DOHH2 (cell line): Measurements from ENCODE around the gene AKT1S1.

Experiments used
- H3F3A ChIP-seq: fragments of 200-600 bp; sonication (generic), shearing (Covaris generic); 2 replicates; pipeline ENCODE4 v1.6.0; 2016; ENCODE audit warnings: antibody characterized with exemption, mild to moderate bottlenecking; ENCODE audit not compliant: control insufficient read depth, insufficient read depth
- H3K27ac ChIP-seq: fragments of 200-600 bp; sonication (generic); 2 replicates; pipeline ENCODE4 v1.5.1; 2014; ENCODE audit warnings: low read depth, mild to moderate bottlenecking, low read length, moderate library complexity
- H3K27me3 ChIP-seq: fragments of 200-600 bp; sonication (generic); 2 replicates; pipeline ENCODE4 v1.6.1; 2014; ENCODE audit warnings: mild to moderate bottlenecking, low read length, mixed read lengths; ENCODE audit not compliant: control insufficient read depth
- H3K36me3 ChIP-seq: fragments of 200-600 bp; sonication (generic); 2 replicates; pipeline ENCODE4 v1.6.1; 2014; ENCODE audit warnings: mild to moderate bottlenecking, low read length, moderate library complexity, mixed read lengths; ENCODE audit not compliant: control insufficient read depth
- H3K4me1 ChIP-seq: fragments of 200-600 bp; sonication (generic); 2 replicates; pipeline ENCODE4 v1.6.1; 2014; ENCODE audit warnings: mild to moderate bottlenecking, low read length, mixed read lengths; ENCODE audit not compliant: control insufficient read depth
- H3K4me2 ChIP-seq: fragments of 200-600 bp; sonication (generic); 2 replicates; pipeline ENCODE4 v1.6.0; 2014; ENCODE audit warnings: mild to moderate bottlenecking, low read length, moderate library complexity
- H3K4me3 ChIP-seq: fragments of 200-600 bp; sonication (generic); 2 replicates; pipeline ENCODE4 v1.5.1; 2014; ENCODE audit warnings: mild to moderate bottlenecking, low read length, mixed read lengths
- H3K79me2 ChIP-seq: fragments of 200-600 bp; sonication (generic); 2 replicates; pipeline ENCODE4 v1.6.1; 2014; ENCODE audit warnings: mild to moderate bottlenecking, low read length, mixed read lengths; ENCODE audit not compliant: control insufficient read depth
- H3K9me2 ChIP-seq: fragments of 200-600 bp; sonication (generic); replicated peaks from 2 replicates; pipeline ENCODE4 v1.6.1; 2014; ENCODE audit warnings: mild to moderate bottlenecking, low read length, mixed read lengths; ENCODE audit not compliant: control insufficient read depth
- H3K9me3 ChIP-seq: fragments of 200-600 bp; sonication (generic); 2 replicates; pipeline ENCODE4 v1.6.1; 2014; ENCODE audit warnings: antibody characterized with exemption, low read length, mixed read lengths; ENCODE audit not compliant: control insufficient read depth, insufficient read depth
- H4K20me1 ChIP-seq: fragments of 200-600 bp; sonication (generic); 2 replicates; pipeline ENCODE4 v1.6.0; 2014; ENCODE audit warnings: low read depth, mild to moderate bottlenecking, antibody characterized with exemption, low read length, moderate library complexity; ENCODE audit not compliant: control insufficient read depth, insufficient read depth
- EZH2phosphoT487 ChIP-seq: fragments of 200-600 bp; sonication (generic); IDR thresholded peaks from 2 replicates; pipeline ENCODE4 v1.6.1; 2017; ENCODE audit warnings: borderline replicate concordance, mild to moderate bottlenecking, antibody characterized with exemption, low read length, moderate library complexity, mixed read lengths
- TF ChIP-seq, protein P1 (sequence below): fragments of 200-600 bp; sonication (generic); IDR thresholded peaks from one replicate; pipeline ENCODE4 v1.5.1; 2014; ENCODE audit warnings: antibody characterized with exemption, mild to moderate bottlenecking, low read depth, low read length; ENCODE audit not compliant: poor library complexity, severe bottlenecking

The AKT1S1 gene

DNA sequence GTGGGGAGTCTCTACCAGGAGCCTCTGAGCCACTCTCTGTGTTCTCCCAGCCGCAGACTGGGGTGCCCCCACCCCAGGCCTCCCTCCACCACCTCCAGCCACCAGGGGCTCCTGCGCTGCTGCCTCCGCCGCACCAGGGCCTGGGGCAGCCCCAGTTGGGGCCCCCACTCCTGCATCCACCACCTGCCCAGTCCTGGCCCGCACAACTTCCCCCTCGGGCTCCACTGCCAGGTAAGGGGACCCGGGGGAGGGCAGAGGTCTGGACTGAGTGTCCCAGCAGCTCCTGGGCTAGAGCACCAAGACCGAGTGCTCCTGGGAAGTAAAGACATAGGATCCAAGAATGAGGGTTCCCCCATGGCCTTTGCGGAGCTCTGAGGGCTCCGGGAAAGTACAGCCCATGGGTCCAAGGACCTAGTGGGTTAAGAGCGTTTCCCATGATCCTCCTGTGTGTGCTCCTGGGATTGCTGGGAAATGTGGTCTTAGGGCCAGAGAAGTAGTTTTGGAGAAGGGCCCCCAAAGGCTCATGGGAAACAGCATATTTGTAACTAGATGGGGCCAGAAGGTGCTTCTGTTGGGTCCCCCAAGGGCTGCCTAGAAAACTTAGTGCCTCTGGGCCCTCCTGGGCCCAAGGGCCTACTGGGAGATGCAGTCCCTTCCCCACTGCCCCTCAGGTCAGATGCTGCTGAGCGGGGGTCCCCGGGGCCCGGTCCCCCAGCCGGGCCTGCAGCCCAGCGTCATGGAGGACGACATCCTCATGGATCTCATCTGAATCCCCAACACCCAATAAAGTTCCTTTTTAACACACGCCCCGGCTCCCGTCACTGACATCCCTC is 40.8 kb downstream of the AKT1S1 start:
- H3K4me1 ChIP-seq: no peaks in the 10 kb centered on the region
- no peak overlapping the region for H3K27ac ChIP-seq
- no peak overlapping the region for H3K4me3 ChIP-seq
- H3K79me2 ChIP-seq: no peaks in the 10 kb centered on the region; the same call in 1 of the 2 replicates
- no peak for TF ChIP-seq EZH2phosphoT487
- TF ChIP-seq, protein P1, sequence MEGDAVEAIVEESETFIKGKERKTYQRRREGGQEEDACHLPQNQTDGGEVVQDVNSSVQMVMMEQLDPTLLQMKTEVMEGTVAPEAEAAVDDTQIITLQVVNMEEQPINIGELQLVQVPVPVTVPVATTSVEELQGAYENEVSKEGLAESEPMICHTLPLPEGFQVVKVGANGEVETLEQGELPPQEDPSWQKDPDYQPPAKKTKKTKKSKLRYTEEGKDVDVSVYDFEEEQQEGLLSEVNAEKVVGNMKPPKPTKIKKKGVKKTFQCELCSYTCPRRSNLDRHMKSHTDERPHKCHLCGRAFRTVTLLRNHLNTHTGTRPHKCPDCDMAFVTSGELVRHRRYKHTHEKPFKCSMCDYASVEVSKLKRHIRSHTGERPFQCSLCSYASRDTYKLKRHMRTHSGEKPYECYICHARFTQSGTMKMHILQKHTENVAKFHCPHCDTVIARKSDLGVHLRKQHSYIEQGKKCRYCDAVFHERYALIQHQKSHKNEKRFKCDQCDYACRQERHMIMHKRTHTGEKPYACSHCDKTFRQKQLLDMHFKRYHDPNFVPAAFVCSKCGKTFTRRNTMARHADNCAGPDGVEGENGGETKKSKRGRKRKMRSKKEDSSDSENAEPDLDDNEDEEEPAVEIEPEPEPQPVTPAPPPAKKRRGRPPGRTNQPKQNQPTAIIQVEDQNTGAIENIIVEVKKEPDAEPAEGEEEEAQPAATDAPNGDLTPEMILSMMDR: no peak
- 0 out of 2 replicates have a peak, but pooled peaks cover 2% of the 10 kb centered on the region for H4K20me1 ChIP-seq
- peaks cover 91% of the 10 kb centered on the region for H3K36me3 ChIP-seq
- H3K9me3 ChIP-seq: no peaks in the 10 kb centered on the region
- 0 out of 2 replicates have a peak, but pooled peaks cover 4% of the 10 kb centered on the region for H3F3A ChIP-seq
- H3K4me2 ChIP-seq: no peak overlapping the region
- no peaks in the 10 kb centered on the region for H3K27me3 ChIP-seq
- no peaks in the 10 kb centered on the region for H3K9me2 ChIP-seq

DNA sequence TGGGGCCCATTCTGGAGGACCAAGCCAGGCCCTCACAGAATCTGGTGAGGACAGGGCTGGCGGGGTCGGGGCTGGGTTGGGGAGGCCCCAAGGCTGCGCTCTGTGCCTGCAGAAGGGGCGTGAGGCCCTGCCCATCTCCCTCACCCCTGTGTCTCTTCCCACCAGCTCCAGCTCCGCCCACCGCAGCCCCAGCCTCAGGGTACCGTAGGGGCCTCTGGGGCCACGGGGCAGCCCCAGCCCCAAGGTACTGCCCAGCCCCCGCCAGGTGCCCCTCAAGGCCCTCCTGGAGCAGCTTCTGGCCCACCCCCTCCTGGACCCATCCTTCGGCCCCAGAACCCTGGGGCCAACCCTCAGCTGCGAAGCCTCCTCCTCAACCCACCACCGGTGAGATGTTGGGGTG is 41.6 kb downstream of the AKT1S1 start:
- H3K4me2 ChIP-seq: no peak overlapping the region
- no peak overlapping the region for H3K4me3 ChIP-seq
- H3K27ac ChIP-seq: no peak overlapping the region
- no peaks in the 10 kb centered on the region for H3K27me3 ChIP-seq
- 0 out of 2 replicates have a peak, but pooled peaks cover 2% of the 10 kb centered on the region for H4K20me1 ChIP-seq
- H3K36me3 ChIP-seq: peaks cover 94% of the 10 kb centered on the region
- no peaks in the 10 kb centered on the region for H3F3A ChIP-seq
- H3K9me3 ChIP-seq: no peaks in the 10 kb centered on the region
- TF ChIP-seq, protein P1: no peak
- TF ChIP-seq EZH2phosphoT487: no peak
- H3K9me2 ChIP-seq: no peaks in the 10 kb centered on the region
- no peaks in the 10 kb centered on the region for H3K4me1 ChIP-seq
- H3K79me2 ChIP-seq: no peaks in the 10 kb centered on the region; the same call in 1 of the 2 replicates

DNA sequence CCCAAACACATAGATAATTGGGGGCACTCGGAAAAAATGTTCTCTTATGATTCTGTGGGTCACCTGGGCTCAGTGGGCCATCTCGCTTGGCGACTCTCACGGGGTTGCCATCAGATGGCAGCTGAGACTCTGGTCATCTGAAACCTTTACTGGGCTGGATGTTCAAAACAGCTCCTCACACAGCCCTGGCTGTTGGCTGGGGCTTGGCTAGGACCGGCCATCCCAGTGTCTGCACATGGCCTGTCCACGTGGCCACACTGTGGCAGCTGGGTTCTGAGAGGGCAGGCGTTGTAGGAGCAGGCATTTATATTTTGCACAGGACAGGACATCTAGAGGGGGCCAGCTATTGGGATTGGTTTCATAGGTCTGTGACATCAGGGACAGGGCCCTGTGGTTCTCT is 43.6 kb downstream of the AKT1S1 start:
- TF ChIP-seq, protein P1: no peak
- no peak for TF ChIP-seq EZH2phosphoT487
- H3K9me3 ChIP-seq: no peaks in the 10 kb centered on the region
- peaks cover 9% of the 10 kb centered on the region for H3K79me2 ChIP-seq
- H3K27ac ChIP-seq: no peak overlapping the region
- H3F3A ChIP-seq: no peaks in the 10 kb centered on the region
- no peaks in the 10 kb centered on the region for H3K4me1 ChIP-seq
- H3K36me3 ChIP-seq: peaks cover 95% of the 10 kb centered on the region
- H3K4me3 ChIP-seq: no peak overlapping the region
- no peak overlapping the region for H3K4me2 ChIP-seq
- H3K9me2 ChIP-seq: no peaks in the 10 kb centered on the region
- H4K20me1 ChIP-seq: 0 out of 2 replicates have a peak, but pooled peaks cover 2% of the 10 kb centered on the region
- H3K27me3 ChIP-seq: no peaks in the 10 kb centered on the region
